SIG-M5 treated with dmso at 0.1 percent for 504 hours (cell line): ENCODE data around the gene BCL7B.
"Not testable (repeated sequence)": the region's sequence is repeated elsewhere in the genome, so short reads cannot be mapped to it uniquely, and the experiment has no call there.

Source experiments
- DNase-seq: peaks from one replicate; lab custom pipeline; 2025; ENCODE audit not compliant: unreplicated experiment; lab: John Stamatoyannopoulos, UW

Gene BCL7B

DNA sequence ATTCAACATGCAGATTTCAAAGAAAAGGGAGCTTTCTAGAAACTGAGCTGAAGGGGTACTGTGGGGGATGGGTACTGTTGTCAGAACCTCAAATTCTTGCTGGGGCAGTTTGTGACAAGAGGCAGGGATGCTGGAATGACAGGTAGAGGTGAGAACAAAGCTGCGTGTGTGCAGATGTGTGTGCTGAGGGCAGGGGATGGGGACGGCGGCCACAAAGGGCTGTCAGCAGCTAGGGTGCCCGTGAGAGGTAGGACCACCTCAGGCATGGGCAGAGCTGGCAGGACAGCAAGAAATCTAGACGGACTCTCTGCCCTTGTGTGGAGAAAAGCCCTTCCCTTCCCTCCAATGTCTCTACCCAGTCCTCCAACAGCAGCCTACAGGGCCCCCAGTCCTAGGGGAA is 21.0 kb downstream of the BCL7B start:
- DNase-seq: no peak

DNA sequence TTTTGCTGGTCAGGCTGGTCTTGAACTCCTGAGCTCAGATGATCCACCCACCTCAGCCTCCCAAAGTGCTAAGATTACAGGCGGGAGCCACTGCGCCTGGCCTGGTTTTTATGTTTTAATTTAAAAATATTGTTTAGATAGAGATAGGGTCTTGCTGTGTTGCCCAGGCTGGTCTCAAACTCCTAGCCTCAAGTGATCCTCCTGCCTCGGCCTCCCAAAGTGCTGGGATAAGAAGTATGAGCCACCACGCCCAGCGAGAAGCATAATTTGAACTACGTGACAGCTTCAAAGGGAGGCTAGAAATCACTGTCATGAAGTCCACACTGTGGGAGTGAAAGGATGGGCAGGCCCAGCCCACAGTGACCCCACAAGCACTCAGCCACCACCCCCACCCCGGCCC is 21.6 kb downstream of the BCL7B start:
- not testable (repeated sequence) for DNase-seq

DNA sequence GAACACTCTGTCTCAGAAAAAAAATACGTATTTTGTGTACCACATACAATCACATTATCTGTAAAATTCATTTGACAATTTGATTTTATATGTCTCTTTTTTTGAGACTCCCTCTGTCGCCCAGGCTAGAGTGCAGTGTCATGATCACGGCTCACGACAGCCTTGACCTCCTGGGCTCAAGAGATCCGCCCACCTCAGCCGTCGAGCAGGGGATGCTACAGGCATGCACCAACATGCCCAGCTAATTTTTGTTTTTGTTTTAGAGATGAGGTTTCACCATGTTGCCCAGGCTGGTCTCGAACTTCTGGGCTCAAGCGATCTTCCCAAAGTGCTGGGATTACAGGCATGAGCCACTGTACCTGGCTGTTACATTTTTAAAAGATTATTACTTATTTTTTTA is 23.7 kb downstream of the BCL7B start:
- DNase-seq: no peak

DNA sequence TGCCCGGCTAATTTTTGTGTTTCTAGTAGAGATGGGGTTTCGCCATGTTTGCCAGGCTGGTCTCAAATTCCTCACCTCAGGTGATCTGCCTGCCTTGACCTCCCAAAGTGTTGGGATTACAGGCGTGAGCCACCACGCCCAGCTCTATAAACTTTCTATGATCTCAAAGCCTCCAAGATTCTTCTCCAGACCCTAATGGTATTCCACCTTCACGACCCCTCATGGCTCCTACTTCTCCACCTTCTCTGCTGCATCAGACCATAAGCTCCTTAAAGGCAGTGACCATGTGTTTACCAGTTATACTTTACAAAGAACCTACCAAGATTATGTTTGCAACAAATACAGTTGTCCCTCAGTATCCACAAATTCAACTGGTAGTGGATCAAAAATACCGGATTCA is 25.3 kb downstream of the BCL7B start:
- DNase-seq: no peak

DNA sequence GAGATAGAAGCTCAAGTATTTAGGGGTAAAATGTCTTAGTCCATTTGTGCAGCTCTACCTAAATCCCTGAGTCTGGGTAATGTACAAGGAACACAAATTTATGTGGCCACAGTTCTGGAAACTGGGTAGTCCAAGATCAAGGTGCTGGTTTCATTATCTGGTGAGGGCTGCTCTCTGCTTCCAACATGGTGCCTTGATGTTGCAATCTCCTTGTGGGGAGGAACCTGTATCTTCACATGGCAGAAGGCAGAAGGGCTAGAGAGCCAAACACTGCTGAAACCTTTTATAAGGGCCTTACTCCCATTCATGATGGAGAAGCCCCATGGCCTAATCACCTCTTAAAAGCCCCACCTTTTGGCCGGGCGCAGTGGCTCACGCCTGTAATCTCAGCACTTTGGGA is 26.7 kb downstream of the BCL7B start:
- DNase-seq: no peak

DNA sequence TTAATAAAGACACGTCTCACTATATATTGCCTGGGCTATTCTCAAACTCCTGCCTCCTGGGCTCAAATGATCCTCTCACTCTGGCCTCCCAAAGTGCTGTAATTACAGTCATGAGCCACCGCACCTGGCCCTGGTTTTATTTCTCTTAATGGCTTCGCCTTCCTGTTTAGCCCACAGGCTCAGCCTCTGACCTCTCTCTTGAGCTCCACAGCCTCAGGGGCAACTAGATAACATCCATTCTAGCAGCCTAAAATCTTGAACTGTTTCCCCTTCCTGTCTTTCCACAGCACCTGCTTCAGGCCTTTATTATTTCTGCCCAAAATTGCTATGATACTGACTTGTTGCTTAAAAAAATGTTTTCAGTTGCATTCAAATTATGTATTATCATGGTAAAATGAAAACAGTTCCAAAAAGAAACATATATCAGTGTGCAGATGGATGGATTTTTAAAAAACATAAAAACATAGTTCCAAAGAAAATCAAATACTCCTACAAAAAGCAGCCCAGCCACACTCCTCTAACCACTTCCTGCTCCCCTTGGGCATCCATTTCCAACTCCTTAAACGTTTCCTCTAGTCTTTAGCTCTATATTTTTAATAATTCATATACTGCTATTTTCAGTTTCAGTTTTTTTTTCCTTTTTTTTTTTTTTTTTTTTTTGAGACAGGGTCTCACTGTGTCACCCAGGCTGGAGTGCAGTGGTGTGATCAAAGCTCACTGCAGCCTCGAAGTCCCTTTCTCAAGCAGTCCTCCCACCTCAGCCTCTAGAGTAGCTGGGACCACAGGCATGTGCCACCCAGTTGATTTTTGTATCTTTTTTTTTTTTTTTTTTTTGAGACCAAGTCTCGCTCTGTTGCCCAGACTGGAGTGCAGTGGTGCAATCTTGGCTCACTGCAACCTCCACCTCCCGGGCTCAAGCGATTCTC is 30.3 kb downstream of the BCL7B start:
- no peak for DNase-seq

DNA sequence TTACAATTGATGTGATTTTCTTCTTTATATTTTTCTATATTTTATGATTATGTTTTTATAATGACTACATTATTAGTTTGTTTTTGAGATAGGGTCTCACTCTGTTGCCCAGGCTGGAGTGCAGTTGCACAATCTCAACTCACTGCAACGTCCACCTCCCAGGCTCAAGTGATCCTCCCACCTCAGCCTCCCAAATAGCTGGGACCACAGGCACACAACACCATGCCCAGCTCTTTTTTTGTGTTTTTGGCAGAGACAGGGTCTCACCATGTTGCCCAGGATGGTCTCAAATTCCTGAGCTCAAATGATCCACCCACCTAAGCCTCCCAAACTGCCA is 31.4 kb downstream of the BCL7B start:
- not testable (repeated sequence) for DNase-seq

DNA sequence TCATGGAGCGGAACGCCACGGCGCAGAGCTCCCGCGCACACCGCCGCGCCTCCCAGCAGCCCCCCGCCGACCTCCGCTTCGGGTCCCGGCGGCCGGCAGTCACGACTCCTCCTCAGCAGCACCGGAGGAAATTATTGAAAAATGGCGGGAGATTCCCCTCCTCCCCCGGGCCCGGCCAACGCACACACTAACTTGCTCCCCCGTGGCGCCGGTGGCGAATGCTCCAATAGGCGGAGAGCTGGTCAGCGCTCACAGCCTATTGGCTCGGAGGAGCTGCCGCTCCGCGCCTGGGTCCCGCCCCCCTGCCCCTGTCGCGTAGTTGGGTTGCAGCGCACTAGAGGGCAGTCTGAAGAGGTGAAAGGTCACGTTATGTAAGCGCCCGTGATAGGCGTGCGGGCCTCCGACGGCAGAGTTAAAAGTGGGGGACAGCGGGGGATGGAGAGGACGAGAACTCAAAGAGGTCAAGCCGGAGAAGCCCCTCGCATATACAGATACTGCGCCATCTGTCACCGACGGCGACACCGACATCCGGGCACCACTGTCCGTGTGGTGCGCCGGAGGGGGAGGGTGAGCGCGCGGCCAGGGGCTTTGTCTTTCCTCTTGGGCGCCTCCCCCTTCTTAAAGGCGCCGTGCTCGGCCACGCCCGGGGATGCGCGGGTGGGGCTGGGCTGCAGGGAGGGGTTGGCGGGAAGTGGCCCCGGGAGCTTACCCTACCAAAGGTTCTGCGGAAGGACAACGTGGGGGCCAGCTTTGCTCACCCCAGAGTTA is 35.2 kb downstream of the BCL7B start, which contains the start of gene BAZ1B:
BAZ1B (minus strand) TSS at position 189 of the 768 bp plus-strand sequence. CDS start 360 bp downstream, outside the sequence.
- DNase-seq: peak; percentile 96

DNA sequence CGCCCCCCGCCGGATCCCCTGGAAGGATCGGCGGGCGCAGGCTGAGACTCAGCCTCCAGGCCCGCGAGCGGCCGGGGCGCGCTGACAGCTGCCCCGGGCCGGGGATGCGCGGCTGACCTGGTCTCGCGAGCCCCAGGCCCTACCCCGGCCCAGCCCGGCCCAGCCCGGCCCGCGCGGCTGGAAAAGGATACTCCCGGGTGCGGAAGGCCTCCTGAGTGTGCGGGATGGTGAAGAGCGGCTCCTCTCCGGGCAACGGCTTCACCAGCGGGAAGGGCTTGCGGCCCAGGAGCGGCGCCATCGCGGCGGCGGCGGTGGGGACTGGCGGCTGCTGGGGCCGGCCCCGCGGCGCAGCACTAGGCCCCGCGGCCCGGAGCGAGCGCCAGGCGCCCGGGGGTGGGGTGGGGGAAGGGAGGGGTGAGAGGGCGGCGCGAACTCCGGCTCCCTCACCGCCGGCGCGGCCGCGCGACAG is 35.8 kb downstream of the BCL7B start:
- peak; percentile 47 for DNase-seq

DNA sequence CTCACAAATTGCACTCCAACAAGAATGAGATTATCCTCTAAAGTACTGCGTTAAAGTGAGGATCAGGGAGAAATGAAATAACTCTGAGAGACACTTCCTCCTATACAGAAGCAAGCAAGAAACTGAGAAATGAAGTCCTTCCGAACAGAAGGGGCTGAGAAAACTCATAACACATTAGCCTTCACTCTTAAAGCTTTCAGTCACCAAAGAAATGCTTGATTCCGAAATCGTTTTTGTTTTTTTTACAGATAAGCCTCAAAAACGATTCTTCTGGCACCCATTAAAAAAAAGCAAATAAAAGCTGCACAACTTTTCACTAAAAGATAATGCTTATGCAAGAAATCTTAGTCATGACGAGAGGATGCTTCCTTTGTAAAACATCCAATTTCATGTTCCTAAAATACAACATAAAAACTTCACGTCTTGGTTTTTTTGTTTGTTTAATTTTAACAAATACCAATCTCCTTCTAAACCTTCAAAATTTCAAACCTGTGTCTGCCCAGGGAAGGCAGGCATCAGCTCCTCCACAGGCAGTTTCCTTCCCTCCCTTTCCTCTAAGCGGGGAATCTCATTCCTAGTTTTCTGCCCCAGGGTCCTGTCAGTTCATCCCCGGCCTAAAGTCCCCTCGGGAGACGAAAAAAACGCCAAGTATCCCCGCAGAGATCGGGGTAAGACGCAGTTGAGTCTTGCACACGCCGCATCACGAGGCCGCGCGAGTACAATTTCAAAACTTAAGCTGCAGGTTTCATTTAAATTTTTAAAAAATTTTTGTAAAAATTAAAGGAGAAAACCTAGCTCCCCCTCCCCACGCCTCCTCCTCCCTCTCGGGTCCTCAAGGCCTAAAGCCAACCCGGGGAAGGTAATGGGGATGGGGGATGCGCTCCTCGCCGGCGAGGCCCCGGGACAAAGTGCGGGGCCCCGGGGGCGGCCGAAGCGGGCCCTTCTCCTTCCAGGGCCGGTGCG is 36.5 kb downstream of the BCL7B start:
- DNase-seq: peak; percentile 44

DNA sequence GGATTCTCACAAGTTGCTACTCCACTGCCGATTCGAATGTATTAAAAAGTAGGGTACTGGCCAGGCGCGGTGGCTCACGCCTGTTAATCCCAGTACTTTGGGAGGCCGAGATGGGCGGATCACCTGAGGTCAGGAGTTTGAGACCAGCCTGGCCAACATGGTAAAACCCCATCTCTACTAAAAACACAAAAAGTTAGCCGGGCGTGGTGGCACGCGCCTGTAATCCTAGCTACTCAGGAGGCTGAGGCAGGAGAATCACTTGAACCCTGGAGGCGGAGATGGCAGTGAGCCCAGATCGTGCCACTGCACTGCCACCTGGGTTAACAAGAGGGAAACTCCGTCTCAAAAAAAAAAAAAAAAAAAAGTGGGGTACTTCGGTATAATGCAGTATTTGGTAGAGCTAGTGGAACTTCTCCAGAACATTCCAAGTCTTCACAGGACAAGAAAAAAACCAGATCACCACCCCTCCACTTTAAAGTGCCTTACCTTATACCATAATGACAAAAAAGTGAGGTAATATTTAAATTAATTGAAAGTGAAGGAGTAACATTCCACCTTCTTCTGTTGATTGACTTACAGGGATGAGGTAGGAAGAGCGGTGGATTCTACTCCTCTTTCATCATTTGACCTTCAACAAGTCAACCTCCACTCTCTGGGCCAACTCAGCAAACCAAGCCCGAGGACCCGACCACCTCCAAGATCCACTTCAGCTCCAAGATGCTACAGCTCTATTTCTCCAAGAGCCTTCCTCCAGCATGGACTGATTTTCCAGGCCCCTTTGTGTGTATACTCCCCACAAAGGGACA is 37.4 kb downstream of the BCL7B start:
- peak; percentile 44 for DNase-seq

DNA sequence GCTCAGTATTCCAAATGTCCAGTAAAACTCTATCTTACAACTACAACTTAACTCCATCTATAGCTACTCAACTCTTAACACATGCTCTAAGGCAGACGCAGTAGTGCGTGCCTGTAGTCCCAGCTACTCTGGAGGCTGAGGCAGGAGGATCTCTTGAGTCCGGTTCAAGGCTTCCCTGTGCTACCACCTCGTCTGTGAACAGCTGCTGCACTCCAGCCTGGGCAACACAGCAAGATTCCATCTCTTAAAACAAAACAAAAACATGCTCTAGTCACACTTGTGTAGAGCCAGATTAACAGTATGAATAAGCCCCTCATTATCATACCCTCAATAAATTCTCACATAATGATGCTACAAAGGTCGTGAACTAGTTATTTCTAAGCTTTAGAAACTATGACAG is 39.0 kb downstream of the BCL7B start:
- DNase-seq: no peak

DNA sequence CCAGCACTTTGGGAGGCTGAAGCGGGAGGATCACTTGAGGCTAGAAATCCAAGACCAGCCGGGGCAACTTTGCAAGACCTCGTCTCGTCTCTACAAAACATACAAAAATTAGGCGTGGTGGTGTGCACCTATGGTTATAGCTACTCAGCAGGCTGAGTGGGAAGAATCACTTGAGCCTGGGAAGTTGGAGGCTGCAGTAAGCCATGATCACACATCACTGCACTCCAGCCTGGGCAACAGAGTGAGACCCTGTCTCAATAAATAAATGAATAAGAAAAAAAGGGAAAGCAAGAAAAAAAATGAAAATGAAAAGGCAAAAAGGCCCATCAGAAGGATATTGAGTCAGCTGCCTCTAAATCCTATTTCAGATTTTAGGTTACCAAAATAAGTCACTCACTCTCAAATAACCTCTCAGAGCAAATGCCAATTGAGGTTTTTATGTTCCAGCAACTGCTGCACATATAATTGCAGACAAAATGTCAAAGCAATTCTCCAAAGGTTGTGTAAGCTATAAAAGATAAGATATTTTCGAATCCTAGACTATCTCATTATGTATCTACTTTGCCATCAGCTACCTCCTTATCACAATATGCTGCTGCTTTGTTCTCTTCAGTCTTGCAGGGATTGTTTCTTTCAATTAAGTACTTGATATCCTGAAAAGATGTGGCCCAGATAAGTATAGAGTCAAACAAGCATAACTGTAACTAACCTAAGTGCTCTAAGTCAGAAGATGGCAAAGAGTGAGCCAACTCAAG is 40.1 kb downstream of the BCL7B start:
- no peak for DNase-seq

DNA sequence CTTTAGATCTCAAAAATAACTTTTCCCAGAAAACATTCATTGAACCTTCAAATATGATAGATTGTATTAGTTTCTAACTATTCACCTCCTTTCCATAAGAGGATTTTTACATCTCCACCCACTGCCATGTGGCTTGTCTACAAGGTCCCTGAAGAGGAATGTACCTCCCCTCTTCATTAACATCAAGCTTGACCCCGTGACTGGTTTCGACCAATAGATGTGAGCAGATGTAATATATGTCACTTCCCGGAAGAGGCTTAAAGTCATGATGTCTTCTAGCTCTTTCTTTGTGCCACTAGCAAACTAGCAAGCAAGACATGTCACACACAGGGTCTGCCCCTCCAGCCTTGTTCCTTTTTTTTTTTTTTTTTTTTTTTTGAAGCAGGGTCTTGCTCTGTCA is 42.3 kb downstream of the BCL7B start:
- DNase-seq: peak; percentile 16

DNA sequence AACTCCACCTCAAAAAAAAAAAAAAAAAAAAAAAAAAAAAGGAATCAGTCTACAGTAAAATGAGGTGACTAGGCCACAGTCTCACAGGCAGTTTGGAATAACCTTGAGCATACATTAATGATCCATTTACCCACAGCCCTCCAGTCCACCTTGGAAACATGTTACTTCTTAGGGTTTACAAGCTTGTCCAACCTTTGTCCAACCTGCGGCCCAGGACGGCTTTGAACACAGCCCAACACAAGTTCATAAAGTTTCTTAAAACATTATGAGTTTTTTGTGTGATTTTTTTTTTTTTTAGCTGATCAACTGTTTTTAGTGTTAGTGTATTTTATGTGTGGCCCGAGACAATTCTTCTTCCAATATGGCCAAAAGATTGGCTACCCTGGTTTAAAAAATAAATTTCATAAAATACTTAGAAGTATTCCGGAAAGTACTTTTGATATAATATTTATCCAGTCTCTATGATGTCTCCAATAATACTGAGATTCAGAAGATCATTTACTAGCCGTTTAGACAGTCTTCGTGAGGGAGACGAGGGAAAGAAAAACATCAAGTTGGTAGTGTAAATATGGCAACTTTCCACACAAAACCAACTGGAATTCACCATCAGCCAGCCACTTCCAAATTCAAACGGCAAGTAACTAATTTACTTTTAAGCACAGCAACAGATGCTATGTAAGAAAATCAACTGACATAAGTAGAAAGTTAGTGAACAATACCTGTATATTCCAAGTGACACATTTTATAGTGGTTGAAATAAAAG is 45.3 kb downstream of the BCL7B start:
- DNase-seq: no peak

DNA sequence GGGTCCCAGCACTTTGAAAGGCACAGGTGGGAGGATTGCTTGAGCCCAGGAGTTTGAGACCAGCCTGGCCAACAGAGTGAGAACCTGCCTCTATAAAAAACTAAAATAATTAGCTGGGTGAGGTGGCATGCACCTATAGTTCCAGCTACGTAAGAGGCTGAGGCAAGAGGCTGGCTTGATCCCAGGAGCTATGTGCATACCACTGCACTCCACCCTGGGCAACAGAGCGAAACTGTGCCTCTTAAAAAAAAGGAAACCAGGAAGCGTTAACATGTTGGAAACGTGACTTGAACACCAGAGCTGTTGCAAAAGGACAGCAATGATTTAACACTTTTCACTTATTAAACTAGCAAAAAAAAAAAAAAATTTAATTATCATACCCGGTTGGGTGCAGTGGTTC is 48.0 kb downstream of the BCL7B start:
- no peak for DNase-seq

DNA sequence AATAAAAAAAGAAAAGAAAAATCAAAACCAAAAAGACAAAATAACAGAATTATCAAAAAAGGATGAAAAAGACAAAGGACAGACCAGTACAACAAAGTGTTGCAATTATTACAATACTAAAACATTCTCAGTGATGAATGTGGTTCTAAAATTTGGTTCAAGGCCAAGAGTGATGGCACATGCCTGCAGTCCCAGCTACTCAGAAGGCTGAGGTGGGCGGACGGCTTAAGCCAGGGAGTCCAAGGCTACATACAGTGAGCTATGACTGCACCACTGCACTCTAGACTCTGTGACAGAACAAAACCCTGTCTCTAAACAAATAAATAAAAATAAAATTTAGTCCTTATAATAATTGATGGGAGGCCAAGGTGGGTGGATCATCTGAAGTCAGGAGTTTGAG is 49.9 kb downstream of the BCL7B start:
- no peak for DNase-seq

DNA sequence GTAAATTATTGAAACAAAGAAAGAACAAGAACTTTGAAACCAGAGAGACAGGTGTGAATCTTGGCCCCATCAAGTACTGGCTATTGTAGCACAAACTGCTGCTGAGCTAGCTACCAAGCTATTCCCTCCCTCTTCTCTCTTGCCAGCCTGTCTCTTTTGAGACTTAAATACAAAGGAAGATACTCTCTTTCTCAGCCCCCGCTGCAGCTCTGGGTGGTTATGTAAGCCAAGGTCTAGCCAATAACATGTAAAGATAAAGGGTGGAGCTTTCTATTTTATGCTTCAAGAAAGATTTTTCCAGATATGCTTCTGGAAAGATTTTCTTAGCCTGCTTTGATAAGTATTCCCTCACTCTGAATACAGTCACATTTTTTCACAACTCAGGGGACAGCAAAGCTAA is 52.6 kb downstream of the BCL7B start:
- DNase-seq: no peak

DNA sequence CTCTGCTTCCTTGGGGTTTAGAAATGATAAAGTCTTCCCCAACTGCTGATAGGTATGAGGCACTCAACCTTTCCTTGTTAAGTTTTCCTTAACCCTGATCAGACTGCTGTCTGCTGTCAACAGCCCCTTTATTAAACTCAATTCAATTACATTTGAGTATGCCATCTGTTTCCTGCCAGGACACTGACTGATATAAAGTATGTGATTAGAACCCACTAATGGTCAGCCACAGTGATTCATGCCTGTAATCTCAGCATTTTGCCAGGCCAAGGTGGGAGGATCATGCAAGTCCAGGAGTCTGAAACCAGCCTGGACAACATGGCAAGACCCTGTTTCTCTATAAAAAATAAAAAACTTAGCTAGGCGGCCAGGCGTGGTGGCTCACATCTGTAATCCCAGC is 53.5 kb downstream of the BCL7B start:
- DNase-seq: no peak
